ENCODE measurements around the gene NFATC2.

Gene NFATC2

DNA sequence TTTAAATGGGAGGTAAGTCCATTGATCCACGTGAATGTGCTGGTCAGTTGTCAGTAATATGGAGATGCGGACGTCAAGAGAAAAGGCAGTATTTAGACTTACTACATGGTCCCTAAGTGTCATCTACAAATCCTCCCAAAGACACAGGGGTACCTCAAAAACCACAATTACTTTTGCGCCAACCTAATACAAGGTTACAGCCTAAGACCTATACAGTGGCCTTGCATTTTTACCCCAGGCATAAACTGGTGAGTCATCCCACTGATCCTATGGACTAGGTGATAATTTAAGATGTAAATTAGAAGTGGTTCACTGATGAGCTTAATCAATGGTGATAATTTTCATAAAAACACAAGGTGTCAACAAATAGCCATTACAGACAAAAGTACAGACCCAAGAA, 141.0 kb downstream of the NFATC2 start:
- no peak for DNase-seq (ENCODE audit: low read depth in 1 of 2, low spot score in 1 of 2)
- H3K27me3 ChIP-seq (ENCODE audit: insufficient read depth, poor library complexity, severe bottlenecking), result no peaks in the 10 kb centered on the region
- no peak for TF ChIP-seq POLR2AphosphoS5 (IDR thresholded peaks at IDR 0.05; ENCODE audit: low read depth)
- TF ChIP-seq, protein P1, sequence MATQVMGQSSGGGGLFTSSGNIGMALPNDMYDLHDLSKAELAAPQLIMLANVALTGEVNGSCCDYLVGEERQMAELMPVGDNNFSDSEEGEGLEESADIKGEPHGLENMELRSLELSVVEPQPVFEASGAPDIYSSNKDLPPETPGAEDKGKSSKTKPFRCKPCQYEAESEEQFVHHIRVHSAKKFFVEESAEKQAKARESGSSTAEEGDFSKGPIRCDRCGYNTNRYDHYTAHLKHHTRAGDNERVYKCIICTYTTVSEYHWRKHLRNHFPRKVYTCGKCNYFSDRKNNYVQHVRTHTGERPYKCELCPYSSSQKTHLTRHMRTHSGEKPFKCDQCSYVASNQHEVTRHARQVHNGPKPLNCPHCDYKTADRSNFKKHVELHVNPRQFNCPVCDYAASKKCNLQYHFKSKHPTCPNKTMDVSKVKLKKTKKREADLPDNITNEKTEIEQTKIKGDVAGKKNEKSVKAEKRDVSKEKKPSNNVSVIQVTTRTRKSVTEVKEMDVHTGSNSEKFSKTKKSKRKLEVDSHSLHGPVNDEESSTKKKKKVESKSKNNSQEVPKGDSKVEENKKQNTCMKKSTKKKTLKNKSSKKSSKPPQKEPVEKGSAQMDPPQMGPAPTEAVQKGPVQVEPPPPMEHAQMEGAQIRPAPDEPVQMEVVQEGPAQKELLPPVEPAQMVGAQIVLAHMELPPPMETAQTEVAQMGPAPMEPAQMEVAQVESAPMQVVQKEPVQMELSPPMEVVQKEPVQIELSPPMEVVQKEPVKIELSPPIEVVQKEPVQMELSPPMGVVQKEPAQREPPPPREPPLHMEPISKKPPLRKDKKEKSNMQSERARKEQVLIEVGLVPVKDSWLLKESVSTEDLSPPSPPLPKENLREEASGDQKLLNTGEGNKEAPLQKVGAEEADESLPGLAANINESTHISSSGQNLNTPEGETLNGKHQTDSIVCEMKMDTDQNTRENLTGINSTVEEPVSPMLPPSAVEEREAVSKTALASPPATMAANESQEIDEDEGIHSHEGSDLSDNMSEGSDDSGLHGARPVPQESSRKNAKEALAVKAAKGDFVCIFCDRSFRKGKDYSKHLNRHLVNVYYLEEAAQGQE (IDR thresholded peaks at IDR 0.05; ENCODE audit: insufficient replicate concordance, low read depth), result no peak
- no peak for TF ChIP-seq GABPA (IDR thresholded peaks at IDR 0.05; ENCODE audit: low read depth)
- TF ChIP-seq CTCF (IDR thresholded peaks at IDR 0.05; ENCODE audit: insufficient read depth, low read length), result no peak
- TF ChIP-seq SPI1 (IDR thresholded peaks at IDR 0.05; ENCODE audit: borderline replicate concordance, low read depth), result no peak

GRCh38 chr20:51400051-51400926, 142.2 kb downstream of the NFATC2 start:
- Histone ChIP-seq H3K4me3 (replicated peaks; ENCODE audit: insufficient read depth, low read length) (no peak overlapping the region), H3K27me3 (ENCODE audit: insufficient read depth, poor library complexity, severe bottlenecking) (no peaks in the 10 kb centered on the region), H3K27ac (replicated peaks) (no peak overlapping the region)
- DNase-seq (ENCODE audit: low read depth in 1 of 2, low spot score in 1 of 2), result no peak
- no peak for TF ChIP-seq POLR2AphosphoS5 (IDR thresholded peaks at IDR 0.05; ENCODE audit: low read depth)

More for the DNA sequence above, 141.0 kb downstream of the NFATC2 start:
- Histone ChIP-seq H3K4me3 (replicated peaks; ENCODE audit: insufficient read depth, low read length) (no peak overlapping the region), H3K27ac (replicated peaks) (no peak overlapping the region)

GRCh38 chr20:51399006-51399890, 143.3 kb downstream of the NFATC2 start:
- Histone ChIP-seq H3K4me3 (replicated peaks; ENCODE audit: insufficient read depth, low read length) (no peak overlapping the region), H3K27me3 (ENCODE audit: insufficient read depth, poor library complexity, severe bottlenecking) (no peaks in the 10 kb centered on the region), H3K27ac (replicated peaks) (no peak overlapping the region)
- no peak for DNase-seq (ENCODE audit: low read depth in 1 of 2, low spot score in 1 of 2)
- TF ChIP-seq POLR2AphosphoS5 (IDR thresholded peaks at IDR 0.05; ENCODE audit: low read depth) (no peak), GABPA (IDR thresholded peaks at IDR 0.05; ENCODE audit: low read depth) (no peak), SPI1 (IDR thresholded peaks at IDR 0.05; ENCODE audit: borderline replicate concordance, low read depth) (no peak)
- TF ChIP-seq, protein P1 (IDR thresholded peaks at IDR 0.05; ENCODE audit: insufficient replicate concordance, low read depth), result no peak

GRCh38 chr20:51398552-51398951, 144.0 kb downstream of the NFATC2 start:
- TF ChIP-seq POLR2AphosphoS5 (IDR thresholded peaks at IDR 0.05; ENCODE audit: low read depth) (no peak), CTCF (IDR thresholded peaks at IDR 0.05; ENCODE audit: insufficient read depth, low read length) (no peak), GABPA (IDR thresholded peaks at IDR 0.05; ENCODE audit: low read depth) (no peak), SPI1 (IDR thresholded peaks at IDR 0.05; ENCODE audit: borderline replicate concordance, low read depth) (no peak)
- TF ChIP-seq, protein P1 (IDR thresholded peaks at IDR 0.05; ENCODE audit: insufficient replicate concordance, low read depth), result no peak
- no peak overlapping the region for H3K27ac ChIP-seq (replicated peaks)
- H3K27me3 ChIP-seq (ENCODE audit: insufficient read depth, poor library complexity, severe bottlenecking), result no peaks in the 10 kb centered on the region
- H3K4me3 ChIP-seq (replicated peaks; ENCODE audit: insufficient read depth, low read length), result no peak overlapping the region
- DNase-seq (ENCODE audit: low read depth in 1 of 2, low spot score in 1 of 2), result no peak

All from HL-60 (cell line).